ENCODE data around the gene XXYLT1.

The XXYLT1 gene

GRCh38 chr3:195164573-195165264, 106.2 kb downstream of the XXYLT1 start:
- peak; percentile 64 to 70 (median 64) for DNase-seq

GRCh38 chr3:195163719-195164572, 107.0 kb downstream of the XXYLT1 start:
- no peak for DNase-seq

GRCh38 chr3:195162816-195163215, 108.1 kb downstream of the XXYLT1 start:
- no peak for DNase-seq

GRCh38 chr3:195162033-195162669, 108.8 kb downstream of the XXYLT1 start:
- peak; percentile 55 to 66 (median 63) for DNase-seq

- DNase-seq, result no peak
These were observed 110.0 kb downstream of the XXYLT1 start for GRCh38 chr3:195160908-195161434.

GRCh38 chr3:195160257-195160898, 110.6 kb downstream of the XXYLT1 start:
- no peak for DNase-seq

- DNase-seq, result no peak
These were observed 111.2 kb downstream of the XXYLT1 start for GRCh38 chr3:195159814-195160165.

GRCh38 chr3:195159117-195159813, 111.7 kb downstream of the XXYLT1 start:
- no peak for DNase-seq

GRCh38 chr3:195156286-195156890, 114.6 kb downstream of the XXYLT1 start:
- no peak for DNase-seq

- DNase-seq, result no peak
These were observed 115.3 kb downstream of the XXYLT1 start for GRCh38 chr3:195155570-195156241.

GRCh38 chr3:195154793-195155535, 116.0 kb downstream of the XXYLT1 start:
- DNase-seq, result peak; percentile 70 to 81 (median 74)

- DNase-seq, result no peak
These were observed 116.7 kb downstream of the XXYLT1 start for GRCh38 chr3:195154111-195154791.

GRCh38 chr3:195153653-195154052, 117.3 kb downstream of the XXYLT1 start:
- DNase-seq, result no peak

- no peak for DNase-seq
These were observed 117.8 kb downstream of the XXYLT1 start for GRCh38 chr3:195153130-195153529.

- DNase-seq, result peak in 1 of 3 donors; percentile 40
These were observed 119.0 kb downstream of the XXYLT1 start for GRCh38 chr3:195151866-195152541.

- DNase-seq, result no peak
These were observed 119.6 kb downstream of the XXYLT1 start for GRCh38 chr3:195151402-195151801.

- peak; percentile 55 to 77 (median 64) for DNase-seq
These were observed 120.5 kb downstream of the XXYLT1 start for GRCh38 chr3:195150181-195151118.

Data from suppressor macrophage treated with lipopolysaccharide for 1 hour (primary cell).